HUES64 (cell line): ENCODE data around the gene CARM1.

Experiments
- H3K27ac ChIP-seq: 2 replicates; pipeline ENCODE4 v1.7.0; 2013; ENCODE audit warnings: low read depth, low read length, inconsistent platforms
- H3K27me3 ChIP-seq: 2 replicates; pipeline ENCODE4 v1.6.1; 2013; ENCODE audit warnings: mild to moderate bottlenecking, low read length; ENCODE audit not compliant: insufficient read depth
- H3K36me3 ChIP-seq: 2 replicates; pipeline ENCODE4 v1.6.1; 2013; ENCODE audit warnings: mild to moderate bottlenecking, low read length; ENCODE audit not compliant: insufficient read depth
- H3K4me1 ChIP-seq: 2 replicates; pipeline ENCODE4 v1.6.1; 2013; ENCODE audit warnings: mild to moderate bottlenecking, low read length, moderate library complexity; ENCODE audit not compliant: insufficient read depth
- H3K4me3 ChIP-seq: 2 replicates; pipeline ENCODE4 v1.5.1; 2013; ENCODE audit warnings: mild to moderate bottlenecking, low read length, moderate library complexity
- H3K9ac ChIP-seq: 2 replicates; pipeline ENCODE4 v1.6.1; 2013; ENCODE audit warnings: mild to moderate bottlenecking, low read depth, low read length
- H3K9me3 ChIP-seq: 2 replicates; pipeline ENCODE4 v1.6.1; 2013; ENCODE audit warnings: low read depth, low read length; ENCODE audit not compliant: insufficient read depth
- WGBS: fragments of 150-250, 120-280 bp; methylation state at CpG from one replicate; pipeline ENCODE4 v1.1.7; 2013; ENCODE audit warnings: missing lambda C conversion rate; 5-methylcytosine and 5-hydroxymethylcytosine counted together

CARM1 gene

GRCh38 chr19:10915130-10916091 lies 44.1 kb downstream of the CARM1 start:
- no peak overlapping the region for H3K4me3 ChIP-seq
- H3K9me3 ChIP-seq: no peaks in the 10 kb centered on the region
- H3K27ac ChIP-seq: no peak overlapping the region
- H3K27me3 ChIP-seq: no peaks in the 10 kb centered on the region
- H3K9ac ChIP-seq: no peak overlapping the region
- peaks cover 72% of the 10 kb centered on the region for H3K36me3 ChIP-seq
- 94% methylated on average over 19 of the region's 19 CpGs for WGBS
- no peaks in the 10 kb centered on the region for H3K4me1 ChIP-seq

DNA sequence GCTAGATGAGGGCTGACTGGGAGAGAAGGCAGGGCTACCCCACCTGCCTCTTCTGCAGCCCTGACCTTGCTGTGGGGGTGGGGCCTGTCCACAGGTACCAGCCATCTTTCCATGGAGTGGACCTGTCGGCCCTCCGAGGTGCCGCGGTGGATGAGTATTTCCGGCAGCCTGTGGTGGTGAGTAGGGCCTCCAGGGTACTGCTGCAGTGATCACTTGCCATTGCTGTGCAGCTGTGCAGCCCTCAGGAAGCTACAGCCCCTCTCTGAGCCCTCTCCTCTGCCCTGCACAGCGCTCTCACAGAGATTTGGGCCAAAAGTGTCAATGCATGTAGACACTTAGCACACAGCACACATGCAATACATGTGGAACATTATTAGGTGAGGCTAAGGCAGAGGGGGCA lies 45.2 kb downstream of the CARM1 start:
- Histone ChIP-seq H3K27me3 (no peaks in the 10 kb centered on the region), H3K4me1 (no peaks in the 10 kb centered on the region), H3K27ac (no peak overlapping the region), H3K4me3 (no peak overlapping the region), H3K9ac (no peak overlapping the region), H3K36me3 (peaks cover 77% of the 10 kb centered on the region), H3K9me3 (no peaks in the 10 kb centered on the region)
- WGBS: 97% methylated on average over 6 of the region's 6 CpGs

DNA sequence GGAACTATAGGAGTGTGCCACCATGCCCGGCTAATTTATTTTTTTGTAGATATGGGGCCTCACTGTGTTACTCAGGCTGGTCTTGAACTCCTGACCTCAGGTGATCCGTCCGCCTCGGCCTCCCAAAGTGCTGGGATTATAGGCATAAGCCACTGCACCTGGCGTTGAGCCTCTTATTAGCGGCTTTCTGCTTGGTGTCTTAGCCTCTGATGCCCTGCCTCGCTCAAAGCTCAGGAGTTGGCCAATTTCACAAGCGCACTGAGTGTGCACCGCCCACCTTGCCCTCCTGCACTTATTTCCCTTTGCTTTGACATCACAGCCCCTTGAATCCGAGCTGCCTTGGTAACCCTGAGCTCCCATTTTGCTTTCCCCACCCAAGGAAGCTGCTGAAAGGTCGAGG lies 47.0 kb downstream of the CARM1 start:
- H3K36me3 ChIP-seq: peaks cover 80% of the 10 kb centered on the region
- no peak overlapping the region for H3K4me3 ChIP-seq
- H3K9ac ChIP-seq: no peak overlapping the region
- H3K27ac ChIP-seq: no peak overlapping the region
- no peaks in the 10 kb centered on the region for H3K27me3 ChIP-seq
- H3K9me3 ChIP-seq: no peaks in the 10 kb centered on the region
- H3K4me1 ChIP-seq: no peaks in the 10 kb centered on the region
- 89% methylated on average over 11 of the region's 11 CpGs for WGBS

DNA sequence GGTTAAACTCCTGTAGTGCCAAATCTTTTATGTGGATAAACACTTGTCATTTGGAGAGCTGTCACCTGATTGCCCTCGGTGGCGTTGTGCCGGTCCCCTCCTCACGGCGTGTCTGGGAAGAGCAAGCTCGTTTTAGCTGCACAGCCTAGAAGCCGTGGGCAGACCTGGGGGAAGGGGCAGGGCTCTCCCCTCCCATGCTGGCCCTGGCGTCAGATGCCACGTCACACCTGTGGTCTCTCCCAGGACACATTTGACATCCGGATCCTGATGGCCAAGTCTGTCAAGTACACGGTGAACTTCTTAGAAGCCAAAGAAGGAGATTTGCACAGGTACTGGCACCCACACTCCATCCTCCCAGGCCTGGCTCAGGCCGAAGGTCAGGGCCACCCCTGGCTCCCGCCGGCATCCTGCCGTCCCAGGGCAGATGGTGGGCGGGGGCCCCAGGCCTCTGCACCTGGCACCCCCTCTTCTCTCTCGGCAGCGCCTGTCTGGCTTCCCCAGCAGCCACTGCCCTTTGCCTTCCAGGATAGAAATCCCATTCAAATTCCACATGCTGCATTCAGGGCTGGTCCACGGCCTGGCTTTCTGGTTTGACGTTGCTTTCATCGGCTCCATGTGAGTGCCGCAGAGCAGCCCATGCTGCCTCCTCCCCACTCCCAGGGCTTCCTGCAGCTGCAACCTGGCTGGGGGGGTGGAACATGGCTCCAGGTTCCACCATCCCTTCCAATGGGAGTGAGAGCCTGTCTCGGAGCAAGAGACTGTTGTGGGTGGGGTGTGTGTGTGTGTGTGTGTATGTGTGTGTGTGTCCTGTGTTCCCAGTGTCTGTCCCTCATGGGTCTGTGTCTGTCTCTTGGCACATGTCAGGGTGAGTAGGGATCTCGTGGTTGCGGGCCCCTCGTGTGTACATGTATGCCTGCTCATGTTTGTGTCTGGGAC lies 48.3 kb downstream of the CARM1 start:
- peaks cover 81% of the 10 kb centered on the region for H3K36me3 ChIP-seq

GRCh38 chr19:10920288-10920655 lies 48.9 kb downstream of the CARM1 start:
- Histone ChIP-seq H3K9ac (no peak overlapping the region), H3K9me3 (no peaks in the 10 kb centered on the region), H3K4me3 (no peak overlapping the region), H3K36me3 (peaks cover 82% of the 10 kb centered on the region), H3K4me1 (no peaks in the 10 kb centered on the region), H3K27ac (no peak overlapping the region), H3K27me3 (no peaks in the 10 kb centered on the region)
- WGBS: 97% methylated on average over 10 of the region's 10 CpGs

More for the DNA sequence above, 48.3 kb downstream of the CARM1 start:
- H3K4me3 ChIP-seq: no peak overlapping the region
- 96% methylated on average over 26 of the region's 26 CpGs for WGBS
- no peaks in the 10 kb centered on the region for H3K4me1 ChIP-seq
- no peaks in the 10 kb centered on the region for H3K27me3 ChIP-seq
- no peak overlapping the region for H3K9ac ChIP-seq
- H3K27ac ChIP-seq: no peak overlapping the region
- H3K9me3 ChIP-seq: no peaks in the 10 kb centered on the region

DNA sequence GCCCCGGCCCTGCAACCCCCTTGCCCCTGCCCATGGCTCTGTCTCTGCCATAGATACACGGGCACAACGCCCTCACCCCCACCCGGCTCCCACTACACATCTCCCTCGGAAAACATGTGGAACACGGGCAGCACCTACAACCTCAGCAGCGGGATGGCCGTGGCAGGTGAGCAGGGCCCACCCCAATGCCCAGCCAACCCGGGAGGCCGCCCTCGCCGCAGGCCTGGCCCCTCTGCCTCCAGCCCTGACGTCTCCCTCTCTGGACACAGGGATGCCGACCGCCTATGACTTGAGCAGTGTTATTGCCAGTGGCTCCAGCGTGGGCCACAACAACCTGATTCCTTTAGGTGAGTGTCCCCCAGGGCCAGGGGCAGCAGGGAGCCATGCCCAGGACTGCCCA lies 49.4 kb downstream of the CARM1 start:
- 94% methylated on average over 16 of the region's 16 CpGs for WGBS
- H3K9ac ChIP-seq: no peak overlapping the region
- H3K9me3 ChIP-seq: no peaks in the 10 kb centered on the region
- no peaks in the 10 kb centered on the region for H3K4me1 ChIP-seq
- peaks cover 81% of the 10 kb centered on the region for H3K36me3 ChIP-seq
- H3K4me3 ChIP-seq: no peak overlapping the region
- no peak overlapping the region for H3K27ac ChIP-seq
- no peaks in the 10 kb centered on the region for H3K27me3 ChIP-seq

DNA sequence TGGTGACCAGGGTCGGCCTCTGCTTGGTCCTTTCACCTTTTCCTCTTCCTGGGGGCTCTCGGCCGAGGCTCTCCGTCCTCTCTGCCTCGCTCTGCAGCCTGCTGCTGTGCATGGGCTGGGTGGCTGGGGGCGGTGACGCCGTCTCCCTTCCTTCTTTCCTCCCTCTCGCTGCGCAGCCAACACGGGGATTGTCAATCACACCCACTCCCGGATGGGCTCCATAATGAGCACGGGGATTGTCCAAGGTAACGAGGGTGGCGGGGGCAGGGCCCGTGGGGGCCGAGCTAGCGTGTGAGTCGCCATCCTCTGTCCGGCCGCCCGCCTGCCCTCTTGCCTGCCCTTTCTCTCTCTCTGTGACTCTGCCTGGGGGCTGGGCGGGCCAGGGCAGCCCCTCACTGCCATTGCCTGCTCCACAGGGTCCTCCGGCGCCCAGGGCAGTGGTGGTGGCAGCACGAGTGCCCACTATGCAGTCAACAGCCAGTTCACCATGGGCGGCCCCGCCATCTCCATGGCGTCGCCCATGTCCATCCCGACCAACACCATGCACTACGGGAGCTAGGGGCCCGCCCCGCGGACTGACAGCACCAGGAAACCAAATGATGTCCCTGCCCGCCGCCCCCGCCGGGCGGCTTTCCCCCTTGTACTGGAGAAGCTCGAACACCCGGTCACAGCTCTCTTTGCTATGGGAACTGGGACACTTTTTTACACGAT lies 50.0 kb downstream of the CARM1 start:
- H3K36me3 ChIP-seq: peaks cover 75% of the 10 kb centered on the region
- no peaks in the 10 kb centered on the region for H3K4me1 ChIP-seq
- H3K9me3 ChIP-seq: no peaks in the 10 kb centered on the region
- no peak overlapping the region for H3K9ac ChIP-seq
- H3K4me3 ChIP-seq: no peak overlapping the region
- no peak overlapping the region for H3K27ac ChIP-seq
- H3K27me3 ChIP-seq: no peaks in the 10 kb centered on the region
- 95% methylated on average over 43 of the region's 43 CpGs for WGBS

DNA sequence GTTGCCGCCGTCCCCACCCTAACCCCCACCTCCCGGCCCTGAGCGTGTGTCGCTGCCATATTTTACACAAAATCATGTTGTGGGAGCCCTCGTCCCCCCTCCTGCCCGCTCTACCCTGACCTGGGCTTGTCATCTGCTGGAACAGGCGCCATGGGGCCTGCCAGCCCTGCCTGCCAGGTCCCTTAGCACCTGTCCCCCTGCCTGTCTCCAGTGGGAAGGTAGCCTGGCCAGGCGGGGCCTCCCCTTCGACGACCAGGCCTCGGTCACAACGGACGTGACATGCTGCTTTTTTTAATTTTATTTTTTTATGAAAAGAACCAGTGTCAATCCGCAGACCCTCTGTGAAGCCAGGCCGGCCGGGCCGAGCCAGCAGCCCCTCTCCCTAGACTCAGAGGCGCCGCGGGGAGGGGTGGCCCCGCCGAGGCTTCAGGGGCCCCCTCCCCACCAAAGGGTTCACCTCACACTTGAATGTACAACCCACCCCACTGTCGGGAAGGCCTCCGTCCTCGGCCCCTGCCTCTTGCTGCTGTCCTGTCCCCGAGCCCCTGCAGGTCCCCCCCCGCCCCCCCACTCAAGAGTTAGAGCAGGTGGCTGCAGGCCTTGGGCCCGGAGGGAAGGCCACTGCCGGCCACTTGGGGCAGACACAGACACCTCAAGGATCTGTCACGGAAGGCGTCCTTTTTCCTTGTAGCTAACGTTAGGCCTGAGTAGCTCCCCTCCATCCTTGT lies 50.7 kb downstream of the CARM1 start:
- H3K9me3 ChIP-seq: no peaks in the 10 kb centered on the region
- no peaks in the 10 kb centered on the region for H3K27me3 ChIP-seq
- WGBS: 94% methylated on average over 32 of the region's 33 CpGs
- no peak overlapping the region for H3K27ac ChIP-seq
- no peak overlapping the region for H3K9ac ChIP-seq
- peaks cover 71% of the 10 kb centered on the region for H3K36me3 ChIP-seq
- H3K4me1 ChIP-seq: no peaks in the 10 kb centered on the region
- no peak overlapping the region for H3K4me3 ChIP-seq

- Histone ChIP-seq H3K9ac (no peak overlapping the region), H3K9me3 (no peaks in the 10 kb centered on the region), H3K27me3 (no peaks in the 10 kb centered on the region), H3K27ac (no peak overlapping the region), H3K4me3 (no peak overlapping the region), H3K36me3 (peaks cover 73% of the 10 kb centered on the region), H3K4me1 (no peaks in the 10 kb centered on the region)
- 87% methylated on average over 8 of the region's 13 CpGs for WGBS
These were observed 51.3 kb downstream of the CARM1 start for GRCh38 chr19:10922638-10923014.

- H3K27me3 ChIP-seq: no peaks in the 10 kb centered on the region
- no peaks in the 10 kb centered on the region for H3K4me1 ChIP-seq
- H3K4me3 ChIP-seq: no peak overlapping the region
- H3K9ac ChIP-seq: no peak overlapping the region
- H3K36me3 ChIP-seq: peaks cover 67% of the 10 kb centered on the region
- H3K27ac ChIP-seq: no peak overlapping the region
- no peaks in the 10 kb centered on the region for H3K9me3 ChIP-seq
- WGBS: 97% methylated on average over 29 of the region's 29 CpGs
These were observed 52.1 kb downstream of the CARM1 start for GRCh38 chr19:10923260-10924112.
